ENCODE data around the gene CASKIN1. TPM values are rescaled to one million over a fixed set of nuclear protein-coding genes. Genes with fewer than 3 reads are reported as not detected.

The CASKIN1 gene
- total RNA-seq, 1 experiment from 2014 or later, result 5.9 TPM

- TF ChIP-seq SIN3A (IDR thresholded peaks at IDR 0.05; ENCODE audit: low read depth) (no peak), SP1 (IDR thresholded peaks at IDR 0.05; ENCODE audit: low read depth) (no peak), POLR2A (IDR thresholded peaks at IDR 0.05; ENCODE audit: borderline replicate concordance, extremely low read depth, insufficient read depth, insufficient read length) (no peak), EGR1 (IDR thresholded peaks at IDR 0.05; ENCODE audit: low read depth) (no peak), CTCF (IDR thresholded peaks at IDR 0.05 in 2 of 3, conservative IDR thresholded peaks at IDR 0.05 in 1 of 3; ENCODE audit: borderline replicate concordance in 1 of 3, insufficient read depth in 1 of 3, low read depth in 2 of 3, low read length in 2 of 3) (no peak), ELF1 (IDR thresholded peaks at IDR 0.05; ENCODE audit: borderline replicate concordance, low read depth) (no peak)
Observed at GRCh38 chr16:2180962-2181923, 15.2 kb downstream of the CASKIN1 start (continued).

- no peak overlapping the region for H3K9ac ChIP-seq (ENCODE audit: low read length)
- H3K79me2 ChIP-seq (ENCODE audit: insufficient read depth, low read length), result no peaks in the 10 kb centered on the region
- no TSS peak for BruUV-seq (replicated peaks)
- no peaks in the 10 kb centered on the region for H3K9me2 ChIP-seq (ENCODE audit: insufficient read depth)
- H3K4me1 ChIP-seq (ENCODE audit: control insufficient read depth in 1 of 2, insufficient read depth in 2 of 2, low read length in 2 of 2), result peaks cover 0 to 5% of the 10 kb centered on the region in 2 experiments; a peak in 1 of 4 replicates
- DNase-seq (ENCODE audit: low read depth, low spot score), result no peak
- H3K4me3 ChIP-seq (replicated peaks in 1 of 2; ENCODE audit: low read depth in 1 of 2, low read length in 2 of 2), result no peak overlapping the region
- no peaks in the 10 kb centered on the region for H3K27me3 ChIP-seq (ENCODE audit: insufficient read depth, low read length)
- H3K36me3 ChIP-seq (ENCODE audit: control insufficient read depth in 1 of 2, insufficient read depth in 2 of 2, low read length in 2 of 2), result peaks cover 0 to 6% of the 10 kb centered on the region in 2 experiments; a peak in 2 of 4 replicates
- H3K27ac ChIP-seq (ENCODE audit: low read depth, low read length), result no peak overlapping the region
- TF ChIP-seq EZH2 (IDR thresholded peaks at IDR 0.05), result no peak
- no peak for TF ChIP-seq JUND (IDR thresholded peaks at IDR 0.05)
- no peak for TF ChIP-seq CTCF (IDR thresholded peaks at IDR 0.05 in 2 of 3, conservative IDR thresholded peaks at IDR 0.05 in 1 of 3; ENCODE audit: borderline replicate concordance in 1 of 3, insufficient read depth in 1 of 3, low read depth in 2 of 3, low read length in 2 of 3)
- TF ChIP-seq ZFX (IDR thresholded peaks at IDR 0.05), result no peak
- TF ChIP-seq ZBTB33 (IDR thresholded peaks at IDR 0.05; ENCODE audit: extremely low read depth, insufficient replicate concordance, low read length), result no peak
- no peak for TF ChIP-seq EGR1 (IDR thresholded peaks at IDR 0.05; ENCODE audit: low read depth)
- TF ChIP-seq CEBPB (IDR thresholded peaks at IDR 0.05; ENCODE audit: low read depth), result no peak
- TF ChIP-seq TCF7L2 (IDR thresholded peaks at IDR 0.05; ENCODE audit: borderline replicate concordance, extremely low read depth, insufficient read depth, insufficient read length), result no peak
- no peak for TF ChIP-seq POLR2A (IDR thresholded peaks at IDR 0.05; ENCODE audit: borderline replicate concordance, extremely low read depth, insufficient read depth, insufficient read length)
- no peak for TF ChIP-seq FOSL1 (IDR thresholded peaks at IDR 0.05; ENCODE audit: low read depth)
- no peak for TF ChIP-seq POLR2AphosphoS5 (IDR thresholded peaks at IDR 0.05; ENCODE audit: low read depth, low read length)
- TF ChIP-seq ATF3 (IDR thresholded peaks at IDR 0.05), result no peak
- TF ChIP-seq SRF (IDR thresholded peaks at IDR 0.05; ENCODE audit: low read depth), result no peak
- RAD21 ChIA-PET (ENCODE audit: low non-redundant PET in 1 of 2, low total read pairs in 2 of 2, uncharacterized antibody in 2 of 2, unreplicated experiment in 2 of 2), result no interaction called here
- no peak overlapping the region for H2AFZ ChIP-seq (ENCODE audit: low read depth, low read length, poor library complexity, severe bottlenecking)
- intact Hi-C loops (cut with micrococcal nuclease), result no loop called here
- CTCF ChIA-PET, result no interaction called here
- ATAC-seq, result no peak
- no peaks in the 10 kb centered on the region for H3K9me3 ChIP-seq (ENCODE audit: control insufficient read depth in 1 of 2, insufficient read depth in 1 of 2, low read depth in 1 of 2, low read length in 2 of 2)
- H4K20me1 ChIP-seq (ENCODE audit: insufficient read depth), result no peaks in the 10 kb centered on the region
- no peak overlapping the region for H3K4me2 ChIP-seq (ENCODE audit: low read length)
- POLR2A ChIA-PET, result no interaction called here
Observed at GRCh38 chr16:2180461-2180860, 15.9 kb downstream of the CASKIN1 start.
